NOMO-1 treated with DMSO at 0.1 percent for 48 hours (cell line): Measurements from ENCODE around the gene RGS10.

Experiments
- DNase-seq: peaks from one replicate; lab custom pipeline; 2025; ENCODE audit not compliant: unreplicated experiment; lab: John Stamatoyannopoulos, UW

RGS10 gene

GRCh38 chr10:119451300-119451896, 91.1 kb downstream of the RGS10 start:
- DNase-seq: no peak

- DNase-seq: no peak
Measured at GRCh38 chr10:119450606-119451299, 91.8 kb downstream of the RGS10 start.
